ENCODE results near the gene LRMDA.
A peak's percentile ranks its signal among the peaks of the same experiment; 100 is the strongest.

Gene LRMDA

GRCh38 chr10:76398043-76398710, 966.8 kb downstream of the LRMDA start:
- WGBS, result 84% methylated on average over 4 of the region's 6 CpGs
- H3K14ac ChIP-seq (ENCODE audit: low read length in 2 of 2), result no peak overlapping the region
- no peak overlapping the region for H2BK5ac ChIP-seq (ENCODE audit: low read depth, low read length, poor library complexity, severe bottlenecking)
- no peaks in the 10 kb centered on the region for H3K79me1 ChIP-seq (replicated peaks; ENCODE audit: low read length, poor library complexity, severe bottlenecking)
- H2AFZ ChIP-seq (ENCODE audit: low read depth, low read length), result no peak overlapping the region
- H3K18ac ChIP-seq (ENCODE audit: low read depth in 1 of 2, low read length in 2 of 2), result no peak overlapping the region
- no peak overlapping the region for H3K27ac ChIP-seq (ENCODE audit: low read length, poor library complexity, severe bottlenecking)
- no peak overlapping the region for H3K4ac ChIP-seq (ENCODE audit: low read depth in 1 of 2, low read length in 2 of 2)
- no peak overlapping the region for H4K8ac ChIP-seq (ENCODE audit: low read length)
- no peak overlapping the region for H3K4me2 ChIP-seq (ENCODE audit: low read length, poor library complexity, severe bottlenecking)
- no peak overlapping the region for H2AK5ac ChIP-seq (ENCODE audit: low read length, severe bottlenecking)
- H3K9me3 ChIP-seq (ENCODE audit: control insufficient read depth, low read length), result no peaks in the 10 kb centered on the region
- DNase-seq, result no peak
- no peak overlapping the region for H2BK12ac ChIP-seq (ENCODE audit: low read length in 2 of 2)
- no peak overlapping the region for H3K9ac ChIP-seq (ENCODE audit: low read length)
- H3K27me3 ChIP-seq (ENCODE audit: control insufficient read depth in 1 of 2, insufficient read depth in 1 of 2, low read length in 2 of 2), result no peaks in the 10 kb centered on the region
- H3K4me3 ChIP-seq (ENCODE audit: insufficient read depth in 1 of 2, low read depth in 1 of 2, low read length in 2 of 2), result no peak overlapping the region
- no peaks in the 10 kb centered on the region for H3K36me3 ChIP-seq (ENCODE audit: control insufficient read depth in 1 of 2, insufficient read depth in 2 of 2, low read depth in 1 of 2, low read length in 2 of 2)
- no peak overlapping the region for H3K23ac ChIP-seq (ENCODE audit: low read length in 2 of 2)
- no peak overlapping the region for H2BK120ac ChIP-seq (ENCODE audit: low read depth, low read length)
- no peak overlapping the region for H4K91ac ChIP-seq (ENCODE audit: low read length)
- peaks cover 5% of the 10 kb centered on the region for H3K4me1 ChIP-seq (ENCODE audit: control insufficient read depth, insufficient read depth, low read depth, low read length)
- H2BK15ac ChIP-seq (ENCODE audit: low read depth, poor library complexity, severe bottlenecking), result no peak overlapping the region

GRCh38 chr10:76399226-76399625, 967.8 kb downstream of the LRMDA start:
- Histone ChIP-seq H2BK5ac (ENCODE audit: low read depth, low read length, poor library complexity, severe bottlenecking) (no peak overlapping the region), H3K79me1 (replicated peaks; ENCODE audit: low read length, poor library complexity, severe bottlenecking) (no peaks in the 10 kb centered on the region), H2BK12ac (ENCODE audit: low read length in 2 of 2) (no peak overlapping the region), H3K14ac (ENCODE audit: low read length in 2 of 2) (no peak overlapping the region), H2BK120ac (ENCODE audit: low read depth, low read length) (no peak overlapping the region), H3K36me3 (ENCODE audit: control insufficient read depth in 1 of 2, insufficient read depth in 2 of 2, low read depth in 1 of 2, low read length in 2 of 2) (no peaks in the 10 kb centered on the region), H3K23ac (ENCODE audit: low read length in 2 of 2) (no peak overlapping the region), H3K4me2 (ENCODE audit: low read length, poor library complexity, severe bottlenecking) (no peak overlapping the region), H3K27me3 (ENCODE audit: control insufficient read depth in 1 of 2, insufficient read depth in 1 of 2, low read length in 2 of 2) (no peaks in the 10 kb centered on the region), H3K4me3 (ENCODE audit: insufficient read depth in 1 of 2, low read depth in 1 of 2, low read length in 2 of 2) (no peak overlapping the region), H3K18ac (ENCODE audit: low read depth in 1 of 2, low read length in 2 of 2) (no peak overlapping the region), H2AK5ac (ENCODE audit: low read length, severe bottlenecking) (no peak overlapping the region), H3K9me3 (ENCODE audit: control insufficient read depth, low read length) (no peaks in the 10 kb centered on the region), H3K4ac (ENCODE audit: low read depth in 1 of 2, low read length in 2 of 2) (no peak overlapping the region), H3K4me1 (ENCODE audit: control insufficient read depth, insufficient read depth, low read depth, low read length) (peaks cover 5% of the 10 kb centered on the region), H3K27ac (ENCODE audit: low read length, poor library complexity, severe bottlenecking) (no peak overlapping the region), H4K91ac (ENCODE audit: low read length) (no peak overlapping the region), H4K8ac (ENCODE audit: low read length) (no peak overlapping the region), H2AFZ (ENCODE audit: low read depth, low read length) (no peak overlapping the region), H2BK15ac (ENCODE audit: low read depth, poor library complexity, severe bottlenecking) (no peak overlapping the region), H3K9ac (ENCODE audit: low read length) (no peak overlapping the region)
- DNase-seq, result no peak
- WGBS, result 85% methylated on average over 4 of the region's 4 CpGs

- Histone ChIP-seq H3K23ac (ENCODE audit: low read length in 2 of 2) (no peak overlapping the region), H4K8ac (ENCODE audit: low read length) (peak overlapping the region; percentile 15), H3K9me3 (ENCODE audit: control insufficient read depth, low read length) (no peaks in the 10 kb centered on the region), H3K4me1 (ENCODE audit: control insufficient read depth, insufficient read depth, low read depth, low read length) (peaks cover 5% of the 10 kb centered on the region), H3K36me3 (ENCODE audit: control insufficient read depth in 1 of 2, insufficient read depth in 2 of 2, low read depth in 1 of 2, low read length in 2 of 2) (no peaks in the 10 kb centered on the region), H2AK5ac (ENCODE audit: low read length, severe bottlenecking) (no peak overlapping the region), H2BK15ac (ENCODE audit: low read depth, poor library complexity, severe bottlenecking) (no peak overlapping the region), H3K4me2 (ENCODE audit: low read length, poor library complexity, severe bottlenecking) (no peak overlapping the region), H3K18ac (ENCODE audit: low read depth in 1 of 2, low read length in 2 of 2) (no peak overlapping the region), H2BK12ac (ENCODE audit: low read length in 2 of 2) (no peak overlapping the region), H3K79me1 (replicated peaks; ENCODE audit: low read length, poor library complexity, severe bottlenecking) (no peaks in the 10 kb centered on the region), H3K4ac (ENCODE audit: low read depth in 1 of 2, low read length in 2 of 2) (no peak overlapping the region), H3K9ac (ENCODE audit: low read length) (no peak overlapping the region), H2BK120ac (ENCODE audit: low read depth, low read length) (no peak overlapping the region), H3K27ac (ENCODE audit: low read length, poor library complexity, severe bottlenecking) (no peak overlapping the region), H3K4me3 (ENCODE audit: insufficient read depth in 1 of 2, low read depth in 1 of 2, low read length in 2 of 2) (no peak overlapping the region), H4K91ac (ENCODE audit: low read length) (peak overlapping the region; percentile 45), H3K14ac (ENCODE audit: low read length in 2 of 2) (no peak overlapping the region), H3K27me3 (ENCODE audit: control insufficient read depth in 1 of 2, insufficient read depth in 1 of 2, low read length in 2 of 2) (no peaks in the 10 kb centered on the region), H2BK5ac (ENCODE audit: low read depth, low read length, poor library complexity, severe bottlenecking) (no peak overlapping the region), H2AFZ (ENCODE audit: low read depth, low read length) (no peak overlapping the region)
- WGBS, result 95% methylated on average over 2 of the region's 3 CpGs
- no peak for DNase-seq
Observed at GRCh38 chr10:76401006-76401405, 969.6 kb downstream of the LRMDA start.

- Histone ChIP-seq H3K27ac (ENCODE audit: low read length, poor library complexity, severe bottlenecking) (no peak overlapping the region), H3K18ac (ENCODE audit: low read depth in 1 of 2, low read length in 2 of 2) (peak overlapping the region in 1 of 2 experiments; percentile 58), H3K4me2 (ENCODE audit: low read length, poor library complexity, severe bottlenecking) (no peak overlapping the region), H2BK5ac (ENCODE audit: low read depth, low read length, poor library complexity, severe bottlenecking) (no peak overlapping the region), H3K4me1 (ENCODE audit: control insufficient read depth, insufficient read depth, low read depth, low read length) (no peaks in the 10 kb centered on the region), H4K8ac (ENCODE audit: low read length) (no peak overlapping the region), H2BK15ac (ENCODE audit: low read depth, poor library complexity, severe bottlenecking) (peak overlapping the region; percentile 15), H3K79me1 (replicated peaks; ENCODE audit: low read length, poor library complexity, severe bottlenecking) (no peaks in the 10 kb centered on the region), H2BK12ac (ENCODE audit: low read length in 2 of 2) (no peak overlapping the region), H3K9me3 (ENCODE audit: control insufficient read depth, low read length) (no peaks in the 10 kb centered on the region), H2AK5ac (ENCODE audit: low read length, severe bottlenecking) (no peak overlapping the region), H3K36me3 (ENCODE audit: control insufficient read depth in 1 of 2, insufficient read depth in 2 of 2, low read depth in 1 of 2, low read length in 2 of 2) (no peaks in the 10 kb centered on the region), H2AFZ (ENCODE audit: low read depth, low read length) (no peak overlapping the region), H2BK120ac (ENCODE audit: low read depth, low read length) (peak overlapping the region; percentile 0), H3K4me3 (ENCODE audit: insufficient read depth in 1 of 2, low read depth in 1 of 2, low read length in 2 of 2) (no peak overlapping the region), H3K4ac (ENCODE audit: low read depth in 1 of 2, low read length in 2 of 2) (peak overlapping the region in 1 of 2 experiments; percentile 58), H3K27me3 (ENCODE audit: control insufficient read depth in 1 of 2, insufficient read depth in 1 of 2, low read length in 2 of 2) (no peaks in the 10 kb centered on the region), H3K14ac (ENCODE audit: low read length in 2 of 2) (peak overlapping the region in 1 of 2 experiments; percentile 23), H3K23ac (ENCODE audit: low read length in 2 of 2) (no peak overlapping the region), H3K9ac (ENCODE audit: low read length) (peak overlapping the region; percentile 24), H4K91ac (ENCODE audit: low read length) (no peak overlapping the region)
- no peak for DNase-seq
- WGBS, result 100% methylated on average over 2 of the region's 4 CpGs
Observed at GRCh38 chr10:76403912-76404311, 972.5 kb downstream of the LRMDA start.

All from mesenchymal stem cell (in vitro differentiated cells and primary cell).